ENCODE measurements around the gene FOXO1. TPM values are rescaled to one million over a fixed set of nuclear protein-coding genes. Genes with fewer than 3 reads are reported as not detected.
A peak's percentile ranks its signal among the peaks of the same experiment; 100 is the strongest.

The FOXO1 gene
- total and polyA plus RNA-seq, 2 of the 13 experiments (the other 11 are each of a cell fraction or from before 2014, with no cell fraction given), result 8.1 to 13.1 TPM

- TF ChIP-seq ZNF292 (CRISPR knock-in tag; IDR thresholded peaks at IDR 0.05; ENCODE audit: borderline replicate concordance, low read depth) (peak; percentile 87; the same call in 1 of the 2 replicates), ZNF383 (CRISPR knock-in tag; IDR thresholded peaks at IDR 0.05; ENCODE audit: borderline replicate concordance) (no peak), ZNF567 (CRISPR knock-in tag; IDR thresholded peaks at IDR 0.05; ENCODE audit: borderline replicate concordance) (no peak), ZNF224 (CRISPR knock-in tag; IDR thresholded peaks at IDR 0.05) (no peak), ZNF460 (CRISPR knock-in tag; IDR thresholded peaks at IDR 0.05; ENCODE audit: borderline replicate concordance) (no peak), ZFP1 (CRISPR knock-in tag; IDR thresholded peaks at IDR 0.05) (no peak), TBX2 (CRISPR knock-in tag; IDR thresholded peaks at IDR 0.05; ENCODE audit: borderline replicate concordance) (peak; percentile 78; the same call in 1 of the 2 replicates), ZNF335 (CRISPR knock-in tag; IDR thresholded peaks at IDR 0.05) (no peak), FOXA1 (IDR thresholded peaks at IDR 0.05) (no peak), FOXA1 (CRISPR knock-in tag; IDR thresholded peaks at IDR 0.05) (peak; percentile 57; the same call in 1 of the 2 replicates), ZNF558 (CRISPR knock-in tag; IDR thresholded peaks at IDR 0.05; ENCODE audit: borderline replicate concordance) (0 out of 2 replicates have a peak, but pooled peaks have one; percentile 53), E2F2 (CRISPR knock-in tag; IDR thresholded peaks at IDR 0.05; ENCODE audit: borderline replicate concordance) (no peak; the same call in 1 of the 2 replicates), TRIM24 (CRISPR knock-in tag; IDR thresholded peaks at IDR 0.05) (no peak), ZNF557 (CRISPR knock-in tag; IDR thresholded peaks at IDR 0.05) (no peak), U2AF1 (optimal IDR thresholded peaks at IDR 0.05; ENCODE audit: low read depth, low read length) (no peak), ZNF687 (CRISPR knock-in tag; IDR thresholded peaks at IDR 0.05) (peak; percentile 61; the same call in 1 of the 2 replicates), SP2 (CRISPR knock-in tag; IDR thresholded peaks at IDR 0.05) (no peak), HES4 (CRISPR knock-in tag; IDR thresholded peaks at IDR 0.05; ENCODE audit: borderline replicate concordance) (no peak)
These were observed 129.9 kb downstream of the FOXO1 start (continued) for GRCh38 chr13:40536443-40537113.
